Measurements from ENCODE around the gene MYO3B. TPM values are rescaled to one million over a fixed set of nuclear protein-coding genes. Genes with fewer than 3 reads are reported as not detected.
A peak's percentile ranks its signal among the peaks of the same experiment; 100 is the strongest.
"Not testable (repeated sequence)": the region's sequence is repeated elsewhere in the genome, so short reads cannot be mapped to it uniquely, and the experiment has no call there.

MYO3B gene
- total and polyA plus RNA-seq, 7 experiments from 2014 or later: 0.66 to 0.82 TPM; not detected in 5

- H3K9me3 Mint-ChIP-seq: peaks cover 0 to 20% (median 5%) of the 10 kb centered on the region in 11 donors
- H3K4me1 Mint-ChIP-seq: no peaks in the 10 kb centered on the region
- ATAC-seq (no peak), DNase-seq (no peak)
- ChIA-PET POLR2A (no interaction called here), CTCF (no interaction called here)
- no peak overlapping the region for H3K4me3 Mint-ChIP-seq
- no peaks in the 10 kb centered on the region for H3K4me1 ChIP-seq (ENCODE audit: control insufficient read depth in 2 of 2, insufficient read depth in 2 of 2, low read length in 2 of 2)
- peaks cover 9 to 23% (median 14%) of the 10 kb centered on the region in 5 donors for H3K27me3 Mint-ChIP-seq
- H3K27ac Mint-ChIP-seq: no peak overlapping the region
- no peak overlapping the region for H3K4me3 ChIP-seq (ENCODE audit: low read length)
- H3K36me3 Mint-ChIP-seq: peaks cover 0 to 5% (median 0%) of the 10 kb centered on the region in 5 donors
- intact Hi-C loops (cut with micrococcal nuclease): no loop called here
- H3K27me3 ChIP-seq (ENCODE audit: control insufficient read depth in 2 of 2, insufficient read depth in 2 of 2, low read length in 2 of 2): no peaks in the 10 kb centered on the region
- H3K27ac ChIP-seq (ENCODE audit: low read depth, low read length): no peak overlapping the region
- no peaks in the 10 kb centered on the region for H3K9me3 ChIP-seq (ENCODE audit: control insufficient read depth in 2 of 3, low read length in 3 of 3)
- no peaks in the 10 kb centered on the region for H3K36me3 ChIP-seq (ENCODE audit: control insufficient read depth in 2 of 3, insufficient read depth in 3 of 3, low read length in 3 of 3)
Measured at GRCh38 chr2:170206805-170207407, 29.0 kb downstream of the MYO3B start.

- Histone ChIP-seq H3K4me3 (ENCODE audit: low read length) (no peak overlapping the region), H3K27ac (ENCODE audit: low read depth, low read length) (no peak overlapping the region), H3K9me3 (ENCODE audit: control insufficient read depth in 2 of 3, low read length in 3 of 3) (no peaks in the 10 kb centered on the region), H3K36me3 (ENCODE audit: control insufficient read depth in 2 of 3, insufficient read depth in 3 of 3, low read length in 3 of 3) (no peaks in the 10 kb centered on the region), H3K27me3 (ENCODE audit: control insufficient read depth in 2 of 2, insufficient read depth in 2 of 2, low read length in 2 of 2) (no peaks in the 10 kb centered on the region), H3K4me1 (ENCODE audit: control insufficient read depth in 2 of 2, insufficient read depth in 2 of 2, low read length in 2 of 2) (no peaks in the 10 kb centered on the region)
- DNase-seq: no peak
- peaks cover 0 to 2% (median under 1%) of the 10 kb centered on the region in 7 donors for H3K4me1 Mint-ChIP-seq
- H3K9me3 Mint-ChIP-seq: peaks cover 0 to 20% (median 5%) of the 10 kb centered on the region in 11 donors
- no peak overlapping the region for H3K27ac Mint-ChIP-seq
- H3K27me3 Mint-ChIP-seq: peaks cover 9 to 24% (median 12%) of the 10 kb centered on the region in 5 donors
- intact Hi-C loops (cut with micrococcal nuclease): no loop called here
- POLR2A ChIA-PET: no interaction called here
- ATAC-seq: no peak
- peaks cover 0 to 5% (median 0%) of the 10 kb centered on the region in 5 donors for H3K36me3 Mint-ChIP-seq
- no peak overlapping the region for H3K4me3 Mint-ChIP-seq
- CTCF ChIA-PET: no interaction called here
Measured at GRCh38 chr2:170207901-170208300, 30.0 kb downstream of the MYO3B start.

GRCh38 chr2:170208967-170209366, 31.0 kb downstream of the MYO3B start:
- Histone ChIP-seq H3K27me3 (ENCODE audit: control insufficient read depth in 2 of 2, insufficient read depth in 2 of 2, low read length in 2 of 2) (no peaks in the 10 kb centered on the region), H3K27ac (ENCODE audit: low read depth, low read length) (no peak overlapping the region), H3K4me1 (ENCODE audit: control insufficient read depth in 2 of 2, insufficient read depth in 2 of 2, low read length in 2 of 2) (no peaks in the 10 kb centered on the region), H3K9me3 (ENCODE audit: control insufficient read depth in 2 of 3, low read length in 3 of 3) (no peaks in the 10 kb centered on the region), H3K36me3 (ENCODE audit: control insufficient read depth in 2 of 3, insufficient read depth in 3 of 3, low read length in 3 of 3) (no peaks in the 10 kb centered on the region), H3K4me3 (ENCODE audit: low read length) (no peak overlapping the region)
- ChIA-PET POLR2A (no interaction called here), CTCF (no interaction called here)
- Mint-ChIP-seq H3K9me3 (peaks cover 0 to 20% (median 5%) of the 10 kb centered on the region in 11 donors), H3K36me3 (peaks cover 0 to 5% (median 0%) of the 10 kb centered on the region in 5 donors), H3K27ac (no peak overlapping the region), H3K4me3 (no peak overlapping the region), H3K27me3 (peaks cover 9 to 28% (median 15%) of the 10 kb centered on the region in 5 donors), H3K4me1 (peaks cover 0 to 6% (median 5%) of the 10 kb centered on the region in 7 donors)
- no peak for ATAC-seq
- no peak for DNase-seq
- intact Hi-C loops (cut with micrococcal nuclease): no loop called here

GRCh38 chr2:170212625-170213280, 34.8 kb downstream of the MYO3B start:
- ATAC-seq: no peak
- intact Hi-C loops (cut with micrococcal nuclease): no loop called here

GRCh38 chr2:170213281-170213625, 35.3 kb downstream of the MYO3B start:
- H3K27ac ChIP-seq (ENCODE audit: low read depth, low read length); H3K9me3 ChIP-seq (ENCODE audit: control insufficient read depth in 2 of 3, low read length in 3 of 3); POLR2A ChIA-PET; DNase-seq; H3K36me3 Mint-ChIP-seq; H3K4me1 ChIP-seq (ENCODE audit: control insufficient read depth in 2 of 2, insufficient read depth in 2 of 2, low read length in 2 of 2); H3K27ac Mint-ChIP-seq; intact Hi-C loops (cut with micrococcal nuclease); H3K36me3 ChIP-seq (ENCODE audit: control insufficient read depth in 2 of 3, insufficient read depth in 3 of 3, low read length in 3 of 3); H3K4me1 Mint-ChIP-seq; CTCF ChIA-PET; H3K4me3 ChIP-seq (ENCODE audit: low read length); H3K27me3 ChIP-seq (ENCODE audit: control insufficient read depth in 2 of 2, insufficient read depth in 2 of 2, low read length in 2 of 2); ATAC-seq: not testable (repeated sequence)
- peaks cover 0 to 15% (median 3%) of the 10 kb centered on the region in 11 donors for H3K9me3 Mint-ChIP-seq
- peaks cover 4 to 14% (median 9%) of the 10 kb centered on the region in 5 donors for H3K27me3 Mint-ChIP-seq
- H3K4me3 Mint-ChIP-seq: peak overlapping the region in 1 of 10 donors; percentile 22

More at GRCh38 chr2:170212625-170213280, 34.8 kb downstream of the MYO3B start:
- peaks cover 4 to 14% (median 9%) of the 10 kb centered on the region in 5 donors for H3K27me3 Mint-ChIP-seq
- ChIA-PET CTCF (no interaction called here), POLR2A (no interaction called here)
- peaks cover 0 to 5% (median 0%) of the 10 kb centered on the region in 5 donors for H3K36me3 Mint-ChIP-seq
- no peaks in the 10 kb centered on the region for H3K36me3 ChIP-seq (ENCODE audit: control insufficient read depth in 2 of 3, insufficient read depth in 3 of 3, low read length in 3 of 3)
- peak overlapping the region in 1 of 10 donors; percentile 22 for H3K4me3 Mint-ChIP-seq
- H3K4me1 Mint-ChIP-seq: peaks cover 0 to 6% (median 5%) of the 10 kb centered on the region in 7 donors
- no peak overlapping the region for H3K27ac ChIP-seq (ENCODE audit: low read depth, low read length)
- H3K9me3 Mint-ChIP-seq: peaks cover 0 to 15% (median 3%) of the 10 kb centered on the region in 11 donors
- no peaks in the 10 kb centered on the region for H3K9me3 ChIP-seq (ENCODE audit: control insufficient read depth in 2 of 3, low read length in 3 of 3)
- no peak overlapping the region for H3K27ac Mint-ChIP-seq
- DNase-seq: no peak
- H3K27me3 ChIP-seq (ENCODE audit: control insufficient read depth in 2 of 2, insufficient read depth in 2 of 2, low read length in 2 of 2): no peaks in the 10 kb centered on the region
- H3K4me3 ChIP-seq (ENCODE audit: low read length): no peak overlapping the region
- no peaks in the 10 kb centered on the region for H3K4me1 ChIP-seq (ENCODE audit: control insufficient read depth in 2 of 2, insufficient read depth in 2 of 2, low read length in 2 of 2)

- intact Hi-C loops (cut with micrococcal nuclease): no loop called here
- Mint-ChIP-seq H3K36me3 (peaks cover 0 to 5% (median 0%) of the 10 kb centered on the region in 5 donors), H3K27ac (no peak overlapping the region), H3K27me3 (peaks cover 4 to 14% (median 9%) of the 10 kb centered on the region in 5 donors), H3K4me1 (peaks cover 0 to 6% (median 5%) of the 10 kb centered on the region in 7 donors), H3K9me3 (peaks cover 0 to 15% (median 3%) of the 10 kb centered on the region in 11 donors), H3K4me3 (no peak overlapping the region)
- H3K9me3 ChIP-seq (ENCODE audit: control insufficient read depth in 2 of 3, low read length in 3 of 3): no peaks in the 10 kb centered on the region
- H3K4me1 ChIP-seq (ENCODE audit: control insufficient read depth in 2 of 2, insufficient read depth in 2 of 2, low read length in 2 of 2): no peaks in the 10 kb centered on the region
- H3K36me3 ChIP-seq (ENCODE audit: control insufficient read depth in 2 of 3, insufficient read depth in 3 of 3, low read length in 3 of 3): no peaks in the 10 kb centered on the region
- no peak overlapping the region for H3K27ac ChIP-seq (ENCODE audit: low read depth, low read length)
- ChIA-PET CTCF (no interaction called here), POLR2A (no interaction called here)
- no peak for ATAC-seq
- H3K4me3 ChIP-seq (ENCODE audit: low read length): no peak overlapping the region
- no peak for DNase-seq
- no peaks in the 10 kb centered on the region for H3K27me3 ChIP-seq (ENCODE audit: control insufficient read depth in 2 of 2, insufficient read depth in 2 of 2, low read length in 2 of 2)
Measured at GRCh38 chr2:170213651-170214050, 35.7 kb downstream of the MYO3B start.

Data from naive thymus-derived CD4-positive, alpha-beta T cell (primary cell).